ENCODE measurements around the gene OOSP4B. TPM values are rescaled to one million over a fixed set of nuclear protein-coding genes. Genes with fewer than 3 reads are reported as not detected.
"Not testable (repeated sequence)": the region's sequence is repeated elsewhere in the genome, so short reads cannot be mapped to it uniquely, and the experiment has no call there.

The OOSP4B gene
- polyA plus RNA-seq, 3 donors from 2014 or later: not detected

- Mint-ChIP-seq H3K36me3 (no peaks in the 10 kb centered on the region), H3K27me3 (ENCODE audit: low read depth in 3 of 3) (peaks cover 0 to 4% (median 2%) of the 10 kb centered on the region in 3 donors), H3K4me1 (no peaks in the 10 kb centered on the region), H3K9me3 (no peaks in the 10 kb centered on the region), H3K27ac (no peak overlapping the region), H3K4me3 (no peak overlapping the region)
- no peak for DNase-seq
Observed at GRCh38 chr11:60018058-60018457, 1.1 kb downstream of the OOSP4B start.

- not testable (repeated sequence) for H3K27me3 Mint-ChIP-seq (ENCODE audit: low read depth in 3 of 3); H3K4me3 Mint-ChIP-seq; H3K9me3 Mint-ChIP-seq; H3K36me3 Mint-ChIP-seq; H3K4me1 Mint-ChIP-seq; H3K27ac Mint-ChIP-seq; DNase-seq
Observed at GRCh38 chr11:60020376-60020775, 3.4 kb downstream of the OOSP4B start.

GRCh38 chr11:60029015-60029632 lies 12.1 kb downstream of the OOSP4B start:
- no peaks in the 10 kb centered on the region for H3K4me1 Mint-ChIP-seq
- H3K27me3 Mint-ChIP-seq (ENCODE audit: low read depth in 3 of 3): peaks cover 0 to 4% (median 2%) of the 10 kb centered on the region in 3 donors
- no peaks in the 10 kb centered on the region for H3K36me3 Mint-ChIP-seq
- no peak for DNase-seq
- H3K27ac Mint-ChIP-seq: no peak overlapping the region
- no peaks in the 10 kb centered on the region for H3K9me3 Mint-ChIP-seq
- H3K4me3 Mint-ChIP-seq: no peak overlapping the region

GRCh38 chr11:60040109-60040508 lies 23.1 kb downstream of the OOSP4B start, which contains the start of gene OOSP2:
OOSP2 (plus strand) TSS chr11:60040409; CDS start chr11:60040460, 51 bp downstream.
- Mint-ChIP-seq H3K27me3 (ENCODE audit: low read depth in 3 of 3) (peaks cover 0 to 2% (median 0%) of the 10 kb centered on the region in 3 donors), H3K4me3 (no peak within 1 kb of the TSS), H3K27ac (no peak within 1 kb of the TSS), H3K36me3 (no peaks in the 10 kb centered on the region), H3K9me3 (no peaks in the 10 kb centered on the region), H3K4me1 (no peaks in the 10 kb centered on the region)
- DNase-seq: no peak

- DNase-seq; H3K36me3 Mint-ChIP-seq; H3K27me3 Mint-ChIP-seq (ENCODE audit: low read depth in 3 of 3); H3K4me1 Mint-ChIP-seq; H3K27ac Mint-ChIP-seq; H3K9me3 Mint-ChIP-seq; H3K4me3 Mint-ChIP-seq: not testable (repeated sequence)
Observed at GRCh38 chr11:60050422-60050821, 33.4 kb downstream of the OOSP4B start.

GRCh38 chr11:60050839-60051238 lies 33.9 kb downstream of the OOSP4B start:
- not testable (repeated sequence) for DNase-seq; H3K36me3 Mint-ChIP-seq; H3K27ac Mint-ChIP-seq; H3K4me3 Mint-ChIP-seq; H3K27me3 Mint-ChIP-seq (ENCODE audit: low read depth in 3 of 3); H3K9me3 Mint-ChIP-seq; H3K4me1 Mint-ChIP-seq

- no peak within 1 kb of the TSS for H3K4me3 Mint-ChIP-seq
- peaks cover 0 to 3% (median 0%) of the 10 kb centered on the region in 6 donors for H3K9me3 Mint-ChIP-seq
- H3K27ac Mint-ChIP-seq: no peak within 1 kb of the TSS
- no peaks in the 10 kb centered on the region for H3K36me3 Mint-ChIP-seq
- no peaks in the 10 kb centered on the region for H3K4me1 Mint-ChIP-seq
- peaks cover 0 to 1% (median 0%) of the 10 kb centered on the region in 3 donors for H3K27me3 Mint-ChIP-seq (ENCODE audit: low read depth in 3 of 3)
- no peak for DNase-seq
Observed at GRCh38 chr11:60056349-60056969, 39.5 kb downstream of the OOSP4B start, which contains the start of gene MS4A3. MS4A3 (plus strand) TSS chr11:60056665; CDS start chr11:60061161, 4,496 bp downstream.

GRCh38 chr11:60059052-60059451 lies 42.1 kb downstream of the OOSP4B start:
- no peak overlapping the region for H3K27ac Mint-ChIP-seq
- peaks cover 0 to 3% (median 0%) of the 10 kb centered on the region in 6 donors for H3K9me3 Mint-ChIP-seq
- no peaks in the 10 kb centered on the region for H3K4me1 Mint-ChIP-seq
- H3K27me3 Mint-ChIP-seq (ENCODE audit: low read depth in 3 of 3): peaks cover 0 to 3% (median 0%) of the 10 kb centered on the region in 3 donors
- DNase-seq: no peak
- no peaks in the 10 kb centered on the region for H3K36me3 Mint-ChIP-seq
- no peak overlapping the region for H3K4me3 Mint-ChIP-seq

GRCh38 chr11:60059521-60060240 lies 42.7 kb downstream of the OOSP4B start:
- Mint-ChIP-seq H3K27ac (no peak overlapping the region), H3K27me3 (ENCODE audit: low read depth in 3 of 3) (peaks cover 0 to 3% (median 0%) of the 10 kb centered on the region in 3 donors)

GRCh38 chr11:60064111-60064510 lies 47.1 kb downstream of the OOSP4B start:
- Mint-ChIP-seq H3K27me3 (ENCODE audit: low read depth in 3 of 3) (peaks cover 0 to 3% (median 0%) of the 10 kb centered on the region in 3 donors), H3K27ac (no peak overlapping the region), H3K9me3 (peaks cover 0 to 3% (median 0%) of the 10 kb centered on the region in 6 donors), H3K36me3 (no peaks in the 10 kb centered on the region), H3K4me3 (no peak overlapping the region), H3K4me1 (no peaks in the 10 kb centered on the region)
- no peak for DNase-seq

More at GRCh38 chr11:60059521-60060240, 42.7 kb downstream of the OOSP4B start:
- no peak for DNase-seq
- Mint-ChIP-seq H3K4me1 (no peaks in the 10 kb centered on the region), H3K9me3 (peaks cover 0 to 3% (median 0%) of the 10 kb centered on the region in 6 donors), H3K36me3 (no peaks in the 10 kb centered on the region), H3K4me3 (no peak overlapping the region)

- Mint-ChIP-seq H3K4me3 (no peak overlapping the region), H3K9me3 (no peaks in the 10 kb centered on the region), H3K27me3 (ENCODE audit: low read depth in 3 of 3) (peaks cover 0 to 6% (median 0%) of the 10 kb centered on the region in 3 donors), H3K4me1 (no peaks in the 10 kb centered on the region), H3K27ac (no peak overlapping the region), H3K36me3 (no peaks in the 10 kb centered on the region)
- DNase-seq: no peak
Observed at GRCh38 chr11:60065801-60066200, 48.8 kb downstream of the OOSP4B start.

GRCh38 chr11:60069450-60069849 lies 52.5 kb downstream of the OOSP4B start:
- Mint-ChIP-seq H3K9me3 (peaks cover 0 to 1% (median 0%) of the 10 kb centered on the region in 6 donors), H3K27ac (no peak overlapping the region), H3K27me3 (ENCODE audit: low read depth in 3 of 3) (peaks cover 0 to 2% (median 0%) of the 10 kb centered on the region in 3 donors), H3K36me3 (no peaks in the 10 kb centered on the region), H3K4me1 (no peaks in the 10 kb centered on the region), H3K4me3 (no peak overlapping the region)
- no peak for DNase-seq

- not testable (repeated sequence) for H3K9me3 Mint-ChIP-seq; H3K4me3 Mint-ChIP-seq; H3K27ac Mint-ChIP-seq; H3K4me1 Mint-ChIP-seq; H3K36me3 Mint-ChIP-seq; DNase-seq; H3K27me3 Mint-ChIP-seq (ENCODE audit: low read depth in 3 of 3)
Observed at GRCh38 chr11:60071644-60072043, 54.7 kb downstream of the OOSP4B start.

GRCh38 chr11:60077216-60077817 lies 60.3 kb downstream of the OOSP4B start:
- H3K4me1 Mint-ChIP-seq: no peaks in the 10 kb centered on the region
- H3K9me3 Mint-ChIP-seq: peaks cover 0 to 6% (median 0%) of the 10 kb centered on the region in 6 donors
- peaks cover 0 to 10% (median 0%) of the 10 kb centered on the region in 3 donors for H3K27me3 Mint-ChIP-seq (ENCODE audit: low read depth in 3 of 3)
- H3K36me3 Mint-ChIP-seq: no peaks in the 10 kb centered on the region
- H3K4me3 Mint-ChIP-seq: no peak overlapping the region
- DNase-seq: no peak
- H3K27ac Mint-ChIP-seq: no peak overlapping the region

Data from immature natural killer cell (primary cell).